Activated CD8-positive, alpha-beta memory T cell treated with anti-CD3 and anti-CD28 coated beads for 36 hours (primary cell): ENCODE measurements around the gene ZNF534. TPM values are rescaled to one million over a fixed set of nuclear protein-coding genes. Genes with fewer than 3 reads are reported as not detected.
"Not testable (repeated sequence)": the region's sequence is repeated elsewhere in the genome, so short reads cannot be mapped to it uniquely, and the experiment has no call there.

Experiments used
- CTCF ChIA-PET: fragments of 350-600 bp; sonication (Branson Sonifier 250); formaldehyde crosslinking; loops from one replicate; lab custom pipeline; 2021; ENCODE audit warnings: antibody characterized with exemption; lab: Charles Lee
- POLR2A ChIA-PET: fragments of 350-600 bp; sonication (Branson Sonifier 250); formaldehyde crosslinking; loops from one replicate; lab custom pipeline; 2021; ENCODE audit warnings: antibody characterized with exemption; lab: Charles Lee
- total RNA-seq, 2 experiments: library from RNA; stranded (reverse); gene quantifications; one replicate each; pipeline ENCODE4 v1.2.3, GENCODE V29; 2021

ZNF534 gene
- total RNA-seq, 2 experiments from 2014 or later: not detected

DNA sequence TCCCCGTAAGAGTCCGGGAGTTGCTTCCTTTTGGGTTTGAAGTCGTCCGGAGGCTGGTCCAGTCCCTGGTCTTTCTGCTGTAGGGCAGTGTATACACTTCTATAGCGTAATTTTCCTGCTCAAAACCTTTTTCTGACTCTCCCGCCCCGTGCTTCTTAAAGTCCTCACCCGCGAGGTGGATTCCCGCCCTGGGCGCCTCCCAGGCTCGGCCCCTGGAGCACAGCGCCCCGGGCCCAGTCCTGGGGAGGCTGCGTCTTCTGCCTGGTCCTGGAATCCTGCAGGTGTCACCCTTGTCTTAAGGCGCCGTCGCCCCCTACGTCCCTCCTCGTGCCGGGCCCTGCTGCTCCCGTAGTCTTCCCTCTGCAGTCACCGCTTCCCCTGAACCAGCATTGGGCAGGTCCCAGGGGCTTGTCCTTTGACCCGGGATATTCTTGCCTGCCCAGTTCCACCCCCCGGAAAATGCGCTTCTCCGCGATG is 64.1 kb downstream of the ZNF534 start:
- CTCF ChIA-PET: no interaction called here
- POLR2A ChIA-PET: no interaction called here

DNA sequence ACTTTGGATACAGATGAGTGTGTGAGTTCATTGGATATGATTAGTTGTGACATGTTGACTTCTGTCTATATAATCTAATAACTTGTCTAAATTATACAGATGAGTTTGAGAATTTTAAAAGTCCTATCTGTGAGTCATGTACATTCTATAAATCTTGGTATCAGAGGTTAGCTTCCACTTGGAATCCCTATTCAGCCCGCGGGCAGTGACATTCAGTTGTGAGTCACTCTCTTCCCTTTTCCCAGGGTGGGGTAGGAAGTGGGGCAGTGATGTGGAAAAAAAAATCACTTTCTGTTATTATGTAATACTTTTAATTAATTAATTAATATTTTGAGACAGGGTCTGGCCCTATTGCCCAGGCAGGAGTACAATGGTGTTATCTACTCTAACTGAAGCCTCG is 65.6 kb downstream of the ZNF534 start:
- CTCF ChIA-PET: no interaction called here
- POLR2A ChIA-PET: no interaction called here

DNA sequence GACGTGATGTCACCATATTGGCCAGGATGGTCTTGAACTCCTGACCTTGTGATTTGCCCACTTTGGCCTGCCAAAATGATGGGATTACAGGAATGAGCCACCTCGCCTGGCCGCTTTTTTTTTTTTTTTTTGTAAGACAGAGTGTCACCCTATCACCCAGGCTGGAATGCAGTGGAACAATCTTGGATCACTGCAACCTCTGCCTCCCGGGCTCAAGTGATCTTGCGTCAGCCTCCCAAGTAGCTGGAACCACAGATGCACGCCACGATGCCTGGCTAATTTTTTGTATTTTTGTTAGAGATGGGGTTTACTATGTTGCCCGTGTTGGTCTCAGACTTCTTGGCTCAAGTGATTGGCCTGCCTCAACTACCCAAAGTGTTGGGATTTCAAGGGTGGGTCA is 69.6 kb downstream of the ZNF534 start:
- ChIA-PET POLR2A (no interaction called here), CTCF (no interaction called here)

DNA sequence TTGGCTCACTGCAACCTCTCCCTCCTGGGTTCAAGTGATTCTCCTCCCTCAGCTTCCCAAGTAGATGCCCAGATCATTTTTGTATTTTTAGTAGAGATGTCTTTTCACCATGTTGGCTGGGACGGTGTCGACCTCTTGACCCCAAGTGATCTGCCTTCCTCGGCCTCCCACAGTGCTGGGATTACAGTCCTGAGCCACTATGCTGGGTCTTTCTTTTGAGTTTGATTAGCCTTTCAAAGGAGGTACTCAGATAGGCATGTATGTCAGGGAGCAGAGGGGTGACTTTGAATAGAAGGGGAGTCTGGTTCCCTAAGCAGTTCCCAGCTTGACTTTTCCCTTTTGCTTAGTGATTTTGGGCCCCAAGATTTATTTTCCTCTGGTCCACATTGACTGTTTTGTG is 71.5 kb downstream of the ZNF534 start:
- POLR2A ChIA-PET, CTCF ChIA-PET: not testable (repeated sequence)

DNA sequence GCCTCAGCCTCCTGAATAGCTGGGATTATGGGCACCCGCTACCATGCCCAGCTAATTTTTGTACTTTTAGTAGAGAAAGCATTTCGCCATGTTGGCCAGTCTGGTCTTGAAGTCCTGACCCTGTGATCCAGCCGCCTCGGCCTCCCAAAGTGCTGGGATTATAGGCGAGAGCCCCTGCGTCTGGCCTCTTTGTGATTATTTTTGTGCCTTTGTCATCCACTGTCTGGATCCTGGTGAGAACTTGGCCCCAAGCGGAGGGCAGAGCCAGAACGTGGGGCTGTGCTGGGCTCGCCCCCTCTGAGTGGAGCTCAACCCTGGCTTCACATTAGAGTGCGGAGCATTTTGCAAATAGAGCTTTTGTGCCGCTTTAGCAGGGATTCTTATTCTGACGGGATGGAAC is 72.0 kb downstream of the ZNF534 start:
- POLR2A ChIA-PET, CTCF ChIA-PET: not testable (repeated sequence)

Other genes with a start within 250 kb of the ZNF534 start
- gene PPP2R1A, start 239.1 kb upstream of the ZNF534 start, total RNA-seq: 100 to 1,000 TPM; 231 to 236 TPM
- 10 to 100 TPM; 18.5 to 21.8 TPM for gene ZNF766, start 159.6 kb upstream of the ZNF534 start, total RNA-seq
- 1 to 10 TPM; 4.7 to 5.2 TPM for gene ZNF480, start 132.0 kb upstream of the ZNF534 start, total RNA-seq
- 1 to 10 TPM in 1 of 2 experiments, under 1 TPM in 1; 0.82 to 1.2 TPM for gene ZNF610, start 92.9 kb upstream of the ZNF534 start, total RNA-seq
- 10 to 100 TPM; 12.5 to 14.0 TPM for gene ZNF880, start 59.2 kb upstream of the ZNF534 start, total RNA-seq
- 1 to 10 TPM; 7.4 TPM for gene ZNF528, start 31.3 kb upstream of the ZNF534 start, total RNA-seq
- under 1 TPM; 0.48 to 0.73 TPM for gene ZNF578, start 24.4 kb downstream of the ZNF534 start, total RNA-seq
- 10 to 100 TPM; 24.9 to 27.5 TPM for gene ZNF808, start 98.5 kb downstream of the ZNF534 start, total RNA-seq
- 10 to 100 TPM; 15.8 to 16.4 TPM for gene ZNF701, start 141.1 kb downstream of the ZNF534 start, total RNA-seq
- 10 to 100 TPM; 25.3 to 25.9 TPM for gene ZNF83, start 209.2 kb downstream of the ZNF534 start, total RNA-seq